Liver (tissue), 9 donors: ENCODE data around the gene CLCN1. TPM values are rescaled to one million over a fixed set of nuclear protein-coding genes. Genes with fewer than 3 reads are reported as not detected.
A peak's percentile ranks its signal among the peaks of the same experiment; 100 is the strongest.

ENCODE experiments used
- DNase-seq: peaks from one replicate; pipeline ENCODE4 v3.0.0-alpha.2; 2017; ENCODE audit warnings: low spot score
- H3K27ac ChIP-seq, 2 donors: one replicate each; pipeline ENCODE4 v1.7.0; 2013; ENCODE audit warnings: inconsistent platforms in 2 of 2, low read length in 2 of 2, control low read depth in 1 of 2, low read depth in 1 of 2, mild to moderate bottlenecking in 1 of 2
- H3K27me3 ChIP-seq, 4 donors: one replicate each; pipeline versions ENCODE4 v1.6.1 to v1.7.0; 2013; ENCODE audit warnings: low read length in 3 of 4, inconsistent platforms in 1 of 4, mild to moderate bottlenecking in 1 of 4, moderate library complexity in 1 of 4; ENCODE audit not compliant: control insufficient read depth in 4 of 4, insufficient read depth in 4 of 4
- H3K36me3 ChIP-seq, 4 donors: one replicate each; pipeline versions ENCODE4 v1.6.1 to v1.7.0; 2013; ENCODE audit warnings: low read length in 3 of 4, mild to moderate bottlenecking in 3 of 4, low read depth in 1 of 4, moderate library complexity in 1 of 4; ENCODE audit not compliant: control insufficient read depth in 4 of 4, insufficient read depth in 3 of 4
- H3K4me1 ChIP-seq, 4 donors: one replicate each; pipeline versions ENCODE4 v1.6.1 to v1.7.0; 2013; ENCODE audit warnings: low read length in 3 of 4, mild to moderate bottlenecking in 3 of 4, moderate library complexity in 1 of 4; ENCODE audit not compliant: control insufficient read depth in 4 of 4, insufficient read depth in 4 of 4
- H3K4me3 ChIP-seq, 3 donors: one replicate each; pipeline versions ENCODE4 v1.6.1 to v1.7.0; 2013; ENCODE audit warnings: low read length in 3 of 3, control low read depth in 1 of 3, low read depth in 1 of 3, mild to moderate bottlenecking in 1 of 3
- H3K9ac ChIP-seq, 2 donors: one replicate each; pipeline ENCODE4 v1.7.0; 2013; ENCODE audit warnings: low read length in 2 of 2, mild to moderate bottlenecking in 2 of 2, moderate library complexity in 2 of 2, control low read depth in 1 of 2, low read depth in 1 of 2
- H3K9me3 ChIP-seq, 4 donors: one replicate each; pipeline versions ENCODE4 v1.6.1 to v1.7.0; 2013; ENCODE audit warnings: low read length in 3 of 4; ENCODE audit not compliant: control insufficient read depth in 4 of 4
- ATF3 ChIP-seq: IDR thresholded peaks from 2 replicates; pipeline ENCODE4 v1.6.1; 2016; ENCODE audit warnings: antibody characterized with exemption
- FOXA2 ChIP-seq: IDR thresholded peaks from 2 replicates; pipeline ENCODE4 v1.6.1; 2016; ENCODE audit warnings: antibody characterized with exemption
- GABPA ChIP-seq, 2 donors: IDR thresholded peaks in 1 of 2; conservative IDR thresholded peaks in 1 of 2; 2 replicates each; pipeline ENCODE4 v1.6.1; 2016; ENCODE audit warnings: antibody characterized with exemption in 2 of 2, mild to moderate bottlenecking in 1 of 2, moderate library complexity in 1 of 2
- HNF4A ChIP-seq, 2 donors: conservative IDR thresholded peaks; 2 replicates each; pipeline ENCODE4 v1.6.1; 2016; ENCODE audit warnings: antibody characterized with exemption in 2 of 2, mild to moderate bottlenecking in 2 of 2
- HNF4G ChIP-seq: IDR thresholded peaks from 2 replicates; pipeline ENCODE4 v1.6.1; 2016; ENCODE audit warnings: antibody characterized with exemption
- JUND ChIP-seq, 2 donors: IDR thresholded peaks; 2 replicates each; pipeline ENCODE4 v1.6.1; 2016; ENCODE audit warnings: antibody characterized with exemption in 2 of 2
- MAX ChIP-seq: IDR thresholded peaks from 2 replicates; pipeline ENCODE4 v1.6.1; 2016; ENCODE audit warnings: antibody characterized with exemption
- NR2F2 ChIP-seq: IDR thresholded peaks from 2 replicates; pipeline ENCODE4 v1.6.1; 2016; ENCODE audit warnings: antibody characterized with exemption
- RAD21 ChIP-seq, 2 donors: IDR thresholded peaks; 2 replicates each; pipeline ENCODE4 v1.6.1; 2016; ENCODE audit warnings: antibody characterized with exemption in 2 of 2, mild to moderate bottlenecking in 2 of 2
- RXRA ChIP-seq, 2 donors: IDR thresholded peaks; 2 replicates each; pipeline ENCODE4 v1.6.1; 2017 to 2018; ENCODE audit warnings: antibody characterized with exemption in 2 of 2, mild to moderate bottlenecking in 1 of 2
- SP1 ChIP-seq: IDR thresholded peaks from 2 replicates; pipeline ENCODE4 v1.6.1; 2018; ENCODE audit warnings: antibody characterized with exemption, mild to moderate bottlenecking
- TAF1 ChIP-seq: conservative IDR thresholded peaks from 2 replicates; pipeline ENCODE4 v1.6.1; 2016; ENCODE audit warnings: antibody characterized with exemption, mild to moderate bottlenecking
- YY1 ChIP-seq: IDR thresholded peaks from 2 replicates; pipeline ENCODE4 v1.6.1; 2016; ENCODE audit warnings: antibody characterized with exemption, mild to moderate bottlenecking
- WGBS: extraction: QIAGEN DNeasy Blood & Tissue Kit; methylation state at CpG from one replicate; pipeline ENCODE4 v1.1.7; 2013; 5-methylcytosine and 5-hydroxymethylcytosine counted together
- polyA plus RNA-seq, 2 donors: library from polyadenylated mRNA; stranded (reverse) in 1 of 2; unstranded in 1 of 2; fragments of 200-250 nt in 1 of 2; fragments of >200 nt in 1 of 2; fragmentation: Nextera tagmentation in 1 of 2; extraction: Ambion mirVana in 1 of 2; gene quantifications; one replicate each; pipeline versions ENCODE4 v1.2.1 to v1.2.3, GENCODE V29; 2013 to 2015
- total RNA-seq, 2 donors: library from RNA; depleted of rRNA; stranded (reverse); fragments of >200 nt; gene quantifications; one replicate each; pipeline ENCODE4 v1.2.3, GENCODE V29; 2014
- TF ChIP-seq, protein P1 (sequence below): IDR thresholded peaks from 2 replicates; pipeline ENCODE4 v1.6.1; 2016; ENCODE audit warnings: antibody characterized with exemption
- donor health status: healthy.
- donor health status: healthy.
- donor health status: healthy.
- donor health status: healthy.
- donor health status: healthy.

Gene CLCN1
- total and polyA plus RNA-seq, 4 donors, result 0.01 to 0.08 TPM; not detected in 2

- no peak overlapping the region for H3K4me3 ChIP-seq
- no peak for DNase-seq
- WGBS, result 95% methylated on average over 8 of the region's 8 CpGs
Measured at GRCh38 chr7:143341842-143342241, 25.9 kb downstream of the CLCN1 start.

GRCh38 chr7:143343596-143343995, 27.7 kb downstream of the CLCN1 start:
- Histone ChIP-seq H3K4me3 (no peak overlapping the region), H3K9me3 (no peaks in the 10 kb centered on the region), H3K27me3 (no peaks in the 10 kb centered on the region), H3K27ac (no peak overlapping the region), H3K9ac (no peak overlapping the region), H3K36me3 (no peaks in the 10 kb centered on the region), H3K4me1 (no peaks in the 10 kb centered on the region)
- WGBS, result 95% methylated on average over 3 of the region's 3 CpGs
- no peak for TF ChIP-seq NR2F2
- TF ChIP-seq YY1, result no peak
- no peak for TF ChIP-seq GABPA (IDR thresholded peaks at IDR 0.05 in 1 of 2, conservative IDR thresholded peaks at IDR 0.05 in 1 of 2)
- TF ChIP-seq, protein P1, sequence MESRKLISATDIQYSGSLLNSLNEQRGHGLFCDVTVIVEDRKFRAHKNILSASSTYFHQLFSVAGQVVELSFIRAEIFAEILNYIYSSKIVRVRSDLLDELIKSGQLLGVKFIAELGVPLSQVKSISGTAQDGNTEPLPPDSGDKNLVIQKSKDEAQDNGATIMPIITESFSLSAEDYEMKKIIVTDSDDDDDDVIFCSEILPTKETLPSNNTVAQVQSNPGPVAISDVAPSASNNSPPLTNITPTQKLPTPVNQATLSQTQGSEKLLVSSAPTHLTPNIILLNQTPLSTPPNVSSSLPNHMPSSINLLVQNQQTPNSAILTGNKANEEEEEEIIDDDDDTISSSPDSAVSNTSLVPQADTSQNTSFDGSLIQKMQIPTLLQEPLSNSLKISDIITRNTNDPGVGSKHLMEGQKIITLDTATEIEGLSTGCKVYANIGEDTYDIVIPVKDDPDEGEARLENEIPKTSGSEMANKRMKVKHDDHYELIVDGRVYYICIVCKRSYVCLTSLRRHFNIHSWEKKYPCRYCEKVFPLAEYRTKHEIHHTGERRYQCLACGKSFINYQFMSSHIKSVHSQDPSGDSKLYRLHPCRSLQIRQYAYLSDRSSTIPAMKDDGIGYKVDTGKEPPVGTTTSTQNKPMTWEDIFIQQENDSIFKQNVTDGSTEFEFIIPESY, result no peak
- TF ChIP-seq RXRA (IDR thresholded peaks at IDR 0.05), result no peak
- TF ChIP-seq TAF1, result no peak
- TF ChIP-seq FOXA2, result no peak
- no peak for TF ChIP-seq SP1
- no peak for TF ChIP-seq HNF4A (conservative IDR thresholded peaks at IDR 0.05)
- no peak for TF ChIP-seq HNF4G
- DNase-seq, result no peak

More at GRCh38 chr7:143341842-143342241, 25.9 kb downstream of the CLCN1 start:
- no peaks in the 10 kb centered on the region for H3K4me1 ChIP-seq
- H3K36me3 ChIP-seq, result no peaks in the 10 kb centered on the region
- H3K27me3 ChIP-seq, result no peaks in the 10 kb centered on the region
- H3K9me3 ChIP-seq, result no peaks in the 10 kb centered on the region
- TF ChIP-seq JUND (IDR thresholded peaks at IDR 0.05) (no peak), FOXA2 (no peak), SP1 (no peak)
- TF ChIP-seq, protein P1, result no peak
- H3K9ac ChIP-seq, result no peak overlapping the region
- H3K27ac ChIP-seq, result no peak overlapping the region

DNA sequence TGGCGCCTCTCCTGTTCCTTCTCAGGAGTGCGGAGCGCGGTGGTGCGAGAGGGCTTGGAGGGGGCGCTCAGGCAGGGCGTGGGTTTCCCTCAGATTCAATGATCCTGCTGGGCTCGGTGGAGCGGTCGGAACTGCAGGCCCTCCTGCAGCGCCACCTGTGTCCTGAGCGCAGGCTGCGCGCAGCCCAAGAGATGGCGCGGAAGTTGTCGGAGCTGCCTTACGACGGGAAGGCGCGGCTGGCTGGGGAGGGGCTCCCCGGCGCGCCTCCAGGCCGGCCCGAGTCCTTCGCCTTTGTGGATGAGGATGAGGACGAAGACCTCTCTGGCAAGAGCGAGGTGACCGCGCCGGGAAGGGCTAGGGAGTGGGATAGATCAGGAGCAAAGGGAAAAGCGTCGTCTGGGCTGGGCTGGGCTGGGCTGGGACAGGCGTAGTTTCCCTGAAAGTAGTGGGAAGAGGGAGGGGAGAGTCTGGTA, 29.6 kb downstream of the CLCN1 start:
- Histone ChIP-seq H3K9me3 (no peaks in the 10 kb centered on the region), H3K27ac (no peak overlapping the region), H3K27me3 (no peaks in the 10 kb centered on the region), H3K4me1 (no peaks in the 10 kb centered on the region), H3K9ac (no peak overlapping the region), H3K36me3 (no peaks in the 10 kb centered on the region), H3K4me3 (peak overlapping the region in 1 of 3 donors; percentile 10)
- DNase-seq, result no peak
- WGBS, result 20% methylated on average over 35 of the region's 35 CpGs
- TF ChIP-seq ATF3 (no peak), RAD21 (IDR thresholded peaks at IDR 0.05) (peak; percentile 31 to 61), SP1 (no peak), MAX (no peak)
